ENCODE measurements around the gene MISP.
"Not testable (repeated sequence)": the region's sequence is repeated elsewhere in the genome, so short reads cannot be mapped to it uniquely, and the experiment has no call there.

The MISP gene

GRCh38 chr19:726993-727956 is 23.6 kb upstream of the MISP start:
- Histone ChIP-seq H3K36me3 (ENCODE audit: control insufficient read depth, insufficient read depth, low read length) (peaks cover 22% of the 10 kb centered on the region), H3K9me3 (ENCODE audit: control insufficient read depth, low read length) (no peaks in the 10 kb centered on the region), H3K4me3 (ENCODE audit: extremely low read depth, insufficient read depth, low read length, poor library complexity, severe bottlenecking) (no peak overlapping the region), H3K4me1 (ENCODE audit: control insufficient read depth, insufficient read depth, low read length, poor library complexity, severe bottlenecking) (no peaks in the 10 kb centered on the region), H3K27ac (ENCODE audit: low read depth, low read length, severe bottlenecking) (no peak overlapping the region)
- 87 to 95% methylated on average over 23 to 39 of the region's 43 CpGs for WGBS, 2 experiments (ENCODE audit: insufficient coverage in 2 of 2)

DNA sequence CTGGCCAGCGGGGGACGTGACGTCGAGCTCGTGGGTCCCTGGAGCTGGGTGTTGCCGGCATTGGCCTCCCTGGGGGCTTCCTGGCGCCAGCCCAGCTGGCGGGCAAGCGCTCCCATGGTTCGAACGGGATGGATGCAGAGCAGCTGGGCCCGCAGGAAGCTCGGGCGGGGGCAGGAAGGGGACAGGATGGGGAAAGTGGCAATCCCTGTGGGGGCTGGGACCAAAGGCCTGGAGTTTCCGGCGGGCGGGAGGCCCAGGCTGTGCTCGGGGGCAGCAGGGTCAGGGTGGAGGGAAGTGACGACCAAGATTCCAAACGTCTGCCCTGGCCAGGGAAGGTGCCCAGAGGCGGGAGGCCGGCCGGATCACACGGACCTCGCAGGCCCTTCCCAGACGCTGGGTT is 22.9 kb upstream of the MISP start:
- H3K36me3 ChIP-seq (ENCODE audit: control insufficient read depth, insufficient read depth, low read length), result peaks cover 22% of the 10 kb centered on the region
- no peaks in the 10 kb centered on the region for H3K4me1 ChIP-seq (ENCODE audit: control insufficient read depth, insufficient read depth, low read length, poor library complexity, severe bottlenecking)
- H3K4me3 ChIP-seq (ENCODE audit: extremely low read depth, insufficient read depth, low read length, poor library complexity, severe bottlenecking), result no peak overlapping the region
- 89% methylated on average over 18 to 25 of the region's 26 CpGs for WGBS, 2 experiments (ENCODE audit: insufficient coverage in 2 of 2)
- H3K27ac ChIP-seq (ENCODE audit: low read depth, low read length, severe bottlenecking), result no peak overlapping the region
- no peaks in the 10 kb centered on the region for H3K9me3 ChIP-seq (ENCODE audit: control insufficient read depth, low read length)

DNA sequence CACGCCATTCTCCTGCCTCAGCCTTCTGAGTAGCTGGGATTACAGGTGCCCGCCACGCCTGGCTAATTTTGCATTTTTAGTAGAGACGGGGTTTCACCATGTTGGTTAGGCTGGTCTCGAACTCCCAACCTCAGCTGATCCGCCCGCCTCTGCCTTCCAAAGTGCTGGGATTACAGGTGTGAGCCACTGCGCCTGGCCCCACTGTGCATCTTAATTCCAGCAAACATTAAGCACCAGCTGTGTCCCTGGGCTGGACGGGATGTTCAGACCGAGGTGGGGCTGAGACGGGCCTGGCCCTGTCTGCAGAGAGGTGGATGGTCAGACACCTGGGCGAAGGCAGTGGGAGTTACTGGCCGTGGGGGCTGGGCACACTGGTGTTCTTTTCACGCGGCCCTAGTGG is 21.3 kb upstream of the MISP start:
- whole genome bisulfite sequencing, 2 experiments (ENCODE audit: insufficient coverage in 2 of 2), result 91 to 97% methylated on average over 11 to 14 of the region's 15 CpGs
- not testable (repeated sequence) for H3K27ac ChIP-seq (ENCODE audit: low read depth, low read length, severe bottlenecking); H3K4me1 ChIP-seq (ENCODE audit: control insufficient read depth, insufficient read depth, low read length, poor library complexity, severe bottlenecking); H3K9me3 ChIP-seq (ENCODE audit: control insufficient read depth, low read length); H3K4me3 ChIP-seq (ENCODE audit: extremely low read depth, insufficient read depth, low read length, poor library complexity, severe bottlenecking)
- peaks cover 22% of the 10 kb centered on the region for H3K36me3 ChIP-seq (ENCODE audit: control insufficient read depth, insufficient read depth, low read length)

DNA sequence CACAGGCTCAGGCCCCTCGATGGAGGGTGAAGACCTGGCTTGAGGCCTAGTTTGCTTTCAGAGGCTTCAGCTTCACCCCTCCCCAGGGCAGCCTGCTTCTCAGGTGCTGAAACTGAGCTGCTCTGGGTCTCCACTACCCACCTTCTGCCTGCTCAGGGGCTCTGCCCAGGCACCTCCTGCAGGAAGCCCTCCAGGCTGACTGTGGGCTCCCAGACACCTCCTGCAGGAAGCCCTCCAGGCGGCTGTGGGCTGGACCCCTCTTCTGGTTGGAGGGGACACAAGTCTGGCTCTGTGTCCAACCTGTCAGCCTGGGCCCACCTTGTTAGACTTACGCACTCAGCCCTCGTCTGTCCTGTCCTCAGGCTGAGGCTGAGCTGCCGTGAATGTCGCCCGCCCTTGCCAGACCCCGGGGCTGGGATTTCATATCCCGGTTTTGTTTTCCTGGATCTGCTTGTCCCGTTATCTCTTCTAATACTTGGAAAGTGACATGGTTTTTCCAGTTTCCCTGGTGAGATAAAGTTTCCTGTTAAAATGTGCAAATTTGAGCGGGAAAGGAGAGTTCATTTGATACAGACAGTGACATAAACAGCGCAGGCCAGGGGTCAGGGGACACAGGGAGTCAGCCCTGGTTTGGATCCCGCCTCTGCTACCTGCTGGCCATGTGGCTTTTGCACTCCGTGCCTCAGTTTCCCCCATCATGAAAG is 20.8 kb upstream of the MISP start:
- Histone ChIP-seq H3K36me3 (ENCODE audit: control insufficient read depth, insufficient read depth, low read length) (peaks cover 22% of the 10 kb centered on the region), H3K9me3 (ENCODE audit: control insufficient read depth, low read length) (no peaks in the 10 kb centered on the region)
- 88 to 90% methylated on average over 13 to 14 of the region's 14 CpGs for WGBS, 2 experiments (ENCODE audit: insufficient coverage in 2 of 2)

DNA sequence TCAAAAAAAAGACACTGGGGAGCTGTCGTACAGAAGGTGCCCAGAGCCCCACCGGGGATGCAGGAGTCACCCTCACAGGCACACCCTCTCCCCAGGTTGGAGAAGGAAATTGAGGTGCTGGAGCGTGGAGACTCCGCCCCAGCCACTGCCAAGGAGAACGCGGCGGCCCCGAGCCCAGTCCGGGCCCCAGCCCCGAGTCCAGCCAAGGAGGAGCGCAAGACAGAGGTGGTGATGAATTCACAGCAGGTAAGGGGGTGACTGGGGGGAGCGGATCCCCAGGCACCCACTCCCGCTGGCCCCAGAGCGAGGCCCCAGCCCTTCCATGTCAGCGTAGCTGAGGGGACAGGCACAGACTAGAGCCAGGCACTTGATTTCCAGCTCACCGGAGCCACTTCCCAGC is 19.9 kb upstream of the MISP start:
- no peaks in the 10 kb centered on the region for H3K9me3 ChIP-seq (ENCODE audit: control insufficient read depth, low read length)
- WGBS, 2 experiments (ENCODE audit: insufficient coverage in 2 of 2), result 94 to 100% methylated on average over 8 to 16 of the region's 16 CpGs

More for the DNA sequence above, 20.8 kb upstream of the MISP start:
- Histone ChIP-seq H3K4me3 (ENCODE audit: extremely low read depth, insufficient read depth, low read length, poor library complexity, severe bottlenecking) (no peak overlapping the region), H3K4me1 (ENCODE audit: control insufficient read depth, insufficient read depth, low read length, poor library complexity, severe bottlenecking) (no peaks in the 10 kb centered on the region), H3K27ac (ENCODE audit: low read depth, low read length, severe bottlenecking) (no peak overlapping the region)

GRCh38 chr19:732148-733069 is 18.5 kb upstream of the MISP start:
- Histone ChIP-seq H3K4me1 (ENCODE audit: control insufficient read depth, insufficient read depth, low read length, poor library complexity, severe bottlenecking) (no peaks in the 10 kb centered on the region), H3K4me3 (ENCODE audit: extremely low read depth, insufficient read depth, low read length, poor library complexity, severe bottlenecking) (no peak overlapping the region), H3K9me3 (ENCODE audit: control insufficient read depth, low read length) (no peaks in the 10 kb centered on the region), H3K36me3 (ENCODE audit: control insufficient read depth, insufficient read depth, low read length) (peaks cover 17% of the 10 kb centered on the region), H3K27ac (ENCODE audit: low read depth, low read length, severe bottlenecking) (no peak overlapping the region)
- 95 to 96% methylated on average over 22 to 23 of the region's 24 CpGs for WGBS, 2 experiments (ENCODE audit: insufficient coverage in 2 of 2)

More for the DNA sequence above, 19.9 kb upstream of the MISP start:
- Histone ChIP-seq H3K4me3 (ENCODE audit: extremely low read depth, insufficient read depth, low read length, poor library complexity, severe bottlenecking) (no peak overlapping the region), H3K27ac (ENCODE audit: low read depth, low read length, severe bottlenecking) (no peak overlapping the region), H3K4me1 (ENCODE audit: control insufficient read depth, insufficient read depth, low read length, poor library complexity, severe bottlenecking) (no peaks in the 10 kb centered on the region), H3K36me3 (ENCODE audit: control insufficient read depth, insufficient read depth, low read length) (peaks cover 22% of the 10 kb centered on the region)

DNA sequence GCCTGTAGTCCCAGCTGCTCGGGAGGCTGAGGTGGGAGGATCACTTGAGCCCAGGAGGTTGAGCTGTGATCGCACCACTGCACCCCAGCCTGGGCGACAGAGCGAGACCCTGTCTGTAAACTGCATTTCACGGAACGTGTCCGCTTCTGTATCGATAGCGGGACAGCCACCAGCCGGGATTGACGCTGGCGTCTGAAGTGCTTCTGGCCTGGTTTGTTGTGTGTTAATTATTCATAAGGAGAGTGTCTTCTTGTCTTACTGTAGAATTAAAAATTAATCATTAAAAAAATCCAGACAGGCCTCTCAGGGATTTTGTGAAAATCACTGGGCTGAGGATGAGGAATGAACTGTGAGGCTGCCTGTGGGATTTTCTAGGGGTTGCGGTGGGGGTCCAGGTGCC is 16.2 kb upstream of the MISP start:
- Histone ChIP-seq H3K4me1 (ENCODE audit: control insufficient read depth, insufficient read depth, low read length, poor library complexity, severe bottlenecking) (no peaks in the 10 kb centered on the region), H3K36me3 (ENCODE audit: control insufficient read depth, insufficient read depth, low read length) (peaks cover 12% of the 10 kb centered on the region), H3K27ac (ENCODE audit: low read depth, low read length, severe bottlenecking) (no peak overlapping the region), H3K9me3 (ENCODE audit: control insufficient read depth, low read length) (no peaks in the 10 kb centered on the region), H3K4me3 (ENCODE audit: extremely low read depth, insufficient read depth, low read length, poor library complexity, severe bottlenecking) (no peak overlapping the region)
- WGBS, 2 experiments (ENCODE audit: insufficient coverage in 2 of 2), result 80 to 97% methylated on average over 4 to 11 of the region's 13 CpGs

DNA sequence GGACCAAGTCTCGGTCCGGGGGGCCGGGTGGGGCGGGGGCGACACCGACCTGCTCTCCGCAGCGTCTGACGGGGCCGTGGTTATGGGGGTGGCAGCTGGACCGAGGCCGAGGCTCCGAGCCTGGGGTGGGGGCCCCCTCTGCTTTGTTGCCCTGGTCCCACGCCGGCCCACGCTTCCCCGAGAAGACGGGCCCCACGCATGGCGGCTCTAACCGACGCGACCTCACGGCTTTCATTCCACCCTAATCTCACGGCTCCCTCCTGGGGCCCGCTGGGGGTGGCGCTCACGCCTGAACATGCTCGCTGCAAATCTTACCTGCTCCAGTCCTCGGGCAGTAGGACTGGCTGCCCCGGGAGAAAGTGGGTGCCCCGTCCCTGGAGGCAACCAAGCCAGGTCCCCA is 14.8 kb upstream of the MISP start:
- WGBS, 2 experiments (ENCODE audit: insufficient coverage in 2 of 2), result 88 to 91% methylated on average over 19 to 32 of the region's 32 CpGs
- H3K9me3 ChIP-seq (ENCODE audit: control insufficient read depth, low read length), result no peaks in the 10 kb centered on the region

DNA sequence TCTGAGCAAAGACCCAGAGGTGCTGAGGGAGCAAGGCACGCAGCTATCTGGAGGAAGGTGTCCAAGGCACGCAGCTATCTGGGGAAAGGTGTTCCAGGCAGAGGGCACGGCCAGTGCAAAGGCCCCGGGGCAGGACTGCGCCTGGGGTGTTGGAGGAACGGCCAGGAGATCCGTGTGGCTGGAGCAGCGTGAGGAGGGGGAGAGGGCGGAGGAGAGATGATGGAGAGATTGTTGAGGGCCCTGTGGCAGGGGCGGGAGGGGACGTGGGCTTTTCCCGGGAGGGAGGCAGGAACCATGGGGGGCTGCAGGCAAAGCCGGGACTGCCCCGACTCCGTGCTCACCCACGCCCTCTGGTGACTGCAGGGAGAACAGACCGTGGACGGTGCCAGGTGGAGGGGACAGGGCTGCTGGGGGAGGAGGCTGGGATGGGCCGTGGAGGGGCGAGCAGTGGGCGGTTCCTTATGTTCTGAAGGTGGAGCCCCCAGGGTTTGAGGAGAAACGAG is 13.3 kb upstream of the MISP start:
- no peak overlapping the region for H3K4me3 ChIP-seq (ENCODE audit: extremely low read depth, insufficient read depth, low read length, poor library complexity, severe bottlenecking)
- H3K9me3 ChIP-seq (ENCODE audit: control insufficient read depth, low read length), result no peaks in the 10 kb centered on the region
- H3K36me3 ChIP-seq (ENCODE audit: control insufficient read depth, insufficient read depth, low read length), result peaks cover 3% of the 10 kb centered on the region
- H3K27ac ChIP-seq (ENCODE audit: low read depth, low read length, severe bottlenecking), result no peak overlapping the region
- 43 to 56% methylated on average over 17 to 21 of the region's 22 CpGs for WGBS, 2 experiments (ENCODE audit: insufficient coverage in 2 of 2)
- no peaks in the 10 kb centered on the region for H3K4me1 ChIP-seq (ENCODE audit: control insufficient read depth, insufficient read depth, low read length, poor library complexity, severe bottlenecking)

More for the DNA sequence above, 14.8 kb upstream of the MISP start:
- Histone ChIP-seq H3K27ac (ENCODE audit: low read depth, low read length, severe bottlenecking) (no peak overlapping the region), H3K36me3 (ENCODE audit: control insufficient read depth, insufficient read depth, low read length) (peaks cover 3% of the 10 kb centered on the region), H3K4me1 (ENCODE audit: control insufficient read depth, insufficient read depth, low read length, poor library complexity, severe bottlenecking) (no peaks in the 10 kb centered on the region), H3K4me3 (ENCODE audit: extremely low read depth, insufficient read depth, low read length, poor library complexity, severe bottlenecking) (no peak overlapping the region)

- Histone ChIP-seq H3K9me3 (ENCODE audit: control insufficient read depth, low read length) (peaks cover 5% of the 10 kb centered on the region), H3K36me3 (ENCODE audit: control insufficient read depth, insufficient read depth, low read length) (peaks cover 3% of the 10 kb centered on the region), H3K4me3 (ENCODE audit: extremely low read depth, insufficient read depth, low read length, poor library complexity, severe bottlenecking) (no peak overlapping the region), H3K27ac (ENCODE audit: low read depth, low read length, severe bottlenecking) (no peak overlapping the region), H3K4me1 (ENCODE audit: control insufficient read depth, insufficient read depth, low read length, poor library complexity, severe bottlenecking) (no peaks in the 10 kb centered on the region)
- WGBS, 2 experiments (ENCODE audit: insufficient coverage in 2 of 2), result 94 to 96% methylated on average over 22 of the region's 23 CpGs
These were observed 12.3 kb upstream of the MISP start for GRCh38 chr19:738509-739128.
